Smooth muscle cell (in vitro differentiated cells): ENCODE measurements around the gene PCDHAC2. TPM values are rescaled to one million over a fixed set of nuclear protein-coding genes. Genes with fewer than 3 reads are reported as not detected.

Source experiments
- DNase-seq: peaks from one replicate; lab custom pipeline; 2025; ENCODE audit not compliant: unreplicated experiment; lab: John Stamatoyannopoulos, UW
- H2AFZ ChIP-seq: fragments of 200-600 bp; sonication (generic); 2 replicates; pipeline ENCODE4 v1.6.0; 2016; ENCODE audit warnings: antibody characterized with exemption, low read depth, mild to moderate bottlenecking
- H3F3A ChIP-seq: fragments of 200-600 bp; sonication (generic); 2 replicates; pipeline ENCODE4 v1.6.0; 2017; ENCODE audit warnings: antibody characterized with exemption, low read depth
- H3K27ac ChIP-seq: fragments of 200-600 bp; sonication (generic); 2 replicates; pipeline ENCODE4 v1.5.1; 2016; ENCODE audit warnings: low read depth, mild to moderate bottlenecking
- H3K27me3 ChIP-seq: fragments of 200-600 bp; sonication (generic); 2 replicates; pipeline ENCODE4 v1.6.1; 2016; ENCODE audit warnings: low read depth, mild to moderate bottlenecking
- H3K36me3 ChIP-seq: fragments of 200-600 bp; sonication (generic); 2 replicates; pipeline ENCODE4 v1.5.1; 2016; ENCODE audit warnings: low read depth
- H3K4me1 ChIP-seq: fragments of 200-600 bp; sonication (generic); 2 replicates; pipeline ENCODE4 v1.5.1; 2016; ENCODE audit warnings: low read depth
- H3K4me2 ChIP-seq: fragments of 200-600 bp; sonication (generic); 2 replicates; pipeline ENCODE4 v1.6.0; 2016; ENCODE audit warnings: mild to moderate bottlenecking
- H3K4me3 ChIP-seq: fragments of 200-600 bp; sonication (generic); 2 replicates; pipeline ENCODE4 v1.5.1; 2016; ENCODE audit warnings: mild to moderate bottlenecking
- H3K79me2 ChIP-seq: fragments of 200-600 bp; sonication (generic); 2 replicates; pipeline ENCODE4 v1.6.0; 2016; ENCODE audit warnings: low read depth, mild to moderate bottlenecking
- H3K9ac ChIP-seq: fragments of 200-600 bp; sonication (generic); 2 replicates; pipeline ENCODE4 v1.6.0; 2016; ENCODE audit warnings: low read depth
- H3K9me3 ChIP-seq: fragments of 200-600 bp; sonication (generic); replicated peaks from 2 replicates; pipeline ENCODE4 v1.5.1; 2016; ENCODE audit warnings: low read depth
- H4K20me1 ChIP-seq: fragments of 200-600 bp; sonication (generic); 2 replicates; pipeline ENCODE4 v1.6.0; 2016; ENCODE audit warnings: low read depth
- CTCF ChIP-seq: fragments of 200-600 bp; sonication (generic); IDR thresholded peaks from 2 replicates; pipeline ENCODE4 v1.5.1; 2017; ENCODE audit warnings: borderline replicate concordance, mild to moderate bottlenecking, antibody characterized with exemption; ENCODE audit not compliant: insufficient read depth, poor library complexity, severe bottlenecking
- WGBS: methylation state at CpG from one replicate; pipeline ENCODE4 v1.1.7; 2016; ENCODE audit warnings: low lambda C conversion rate; 5-methylcytosine and 5-hydroxymethylcytosine counted together
- polyA plus RNA-seq: library from polyadenylated mRNA; unstranded; fragments of >200 nt; fragmentation: Nextera tagmentation; extraction: Ambion mirVana; gene quantifications from 2 replicates; pipeline ENCODE4 v1.2.1, GENCODE V29; 2016
- total RNA-seq: library from RNA; depleted of rRNA; stranded (reverse); fragments of >200 nt; gene quantifications from 2 replicates; pipeline ENCODE4 v1.2.3, GENCODE V29; 2014

Gene PCDHAC2
- total and polyA plus RNA-seq, 2 experiments from 2014 or later, result 4.7 to 5.2 TPM

- Histone ChIP-seq H3K27ac (peak overlapping the region; percentile 90), H2AFZ (no peak overlapping the region), H3K36me3 (no peaks in the 10 kb centered on the region), H3K4me2 (peak overlapping the region; percentile 73), H3K4me1 (peaks cover 42% of the 10 kb centered on the region), H3K9ac (no peak overlapping the region), H3F3A (peaks cover 31% of the 10 kb centered on the region), H3K79me2 (peaks cover 2% of the 10 kb centered on the region), H3K9me3 (no peaks in the 10 kb centered on the region), H4K20me1 (peaks cover 6% of the 10 kb centered on the region), H3K27me3 (no peaks in the 10 kb centered on the region), H3K4me3 (no peak overlapping the region)
- DNase-seq, result no peak
- no peak for TF ChIP-seq CTCF
- 10% methylated on average over 4 of the region's 4 CpGs for WGBS
Measured at GRCh38 chr5:141003791-141004611, 37.7 kb downstream of the PCDHAC2 start.

- no peak for TF ChIP-seq CTCF
- Histone ChIP-seq H4K20me1 (peaks cover 6% of the 10 kb centered on the region), H3K36me3 (no peaks in the 10 kb centered on the region), H3F3A (peaks cover 22% of the 10 kb centered on the region), H3K4me3 (no peak overlapping the region), H3K9me3 (no peaks in the 10 kb centered on the region), H2AFZ (no peak overlapping the region), H3K27ac (no peak overlapping the region), H3K9ac (no peak overlapping the region), H3K4me1 (peaks cover 21% of the 10 kb centered on the region), H3K4me2 (no peak overlapping the region), H3K27me3 (no peaks in the 10 kb centered on the region), H3K79me2 (no peaks in the 10 kb centered on the region)
- DNase-seq, result no peak
Measured at GRCh38 chr5:141007791-141008190, 41.5 kb downstream of the PCDHAC2 start.

- TF ChIP-seq CTCF, result no peak
- H3K4me1 ChIP-seq, result no peaks in the 10 kb centered on the region
- no peaks in the 10 kb centered on the region for H3K27me3 ChIP-seq
- no peak overlapping the region for H2AFZ ChIP-seq
- H3K4me2 ChIP-seq, result peak overlapping the region; percentile 47
- no peak overlapping the region for H3K4me3 ChIP-seq
- DNase-seq, result no peak
- no peaks in the 10 kb centered on the region for H3K9me3 ChIP-seq
- H3K79me2 ChIP-seq, result no peaks in the 10 kb centered on the region
- peaks cover 4% of the 10 kb centered on the region for H3F3A ChIP-seq
- H3K27ac ChIP-seq, result peak overlapping the region; percentile 4
- H4K20me1 ChIP-seq, result no peaks in the 10 kb centered on the region
- H3K9ac ChIP-seq, result no peak overlapping the region
- no peaks in the 10 kb centered on the region for H3K36me3 ChIP-seq
- WGBS, result 24% methylated on average over 12 of the region's 12 CpGs
Measured at GRCh38 chr5:141010047-141010793, 43.9 kb downstream of the PCDHAC2 start.
